K562 (cell line): ENCODE data around the gene ANKRD34A. TPM values are rescaled to one million over a fixed set of nuclear protein-coding genes. Genes with fewer than 3 reads are reported as not detected.

Source experiments
- CEBPB ChIP-seq: fragments of 450-650 bp; IDR thresholded peaks from 2 replicates; pipeline ENCODE4 v1.6.1; 2016; ENCODE audit warnings: missing genetic modification characterization, missing compliant biosample characterization
- FOXK2 ChIP-seq, 2 experiments: fragments of 450-650 bp; IDR thresholded peaks in 1 of 2; conservative IDR thresholded peaks in 1 of 2; 2 replicates each; pipeline ENCODE4 v1.6.1; 2016; ENCODE audit warnings: low read depth in 2 of 2, mild to moderate bottlenecking in 1 of 2
- FOXM1 ChIP-seq, 2 experiments: fragments of 450-650 bp in 1 of 2; sonication (generic) in 1 of 2; formaldehyde crosslinking in 1 of 2; IDR thresholded peaks; 2 replicates each; pipeline versions ENCODE4 v1.6.1 to v1.9.0; 2017 to 2022; ENCODE audit warnings: low read depth in 2 of 2, mild to moderate bottlenecking in 2 of 2, missing genetic modification reagents in 1 of 2, moderate library complexity in 1 of 2
- GABPA ChIP-seq: fragments of 200-800 bp; sonication (Bioruptor generic); conservative IDR thresholded peaks from 2 replicates; pipeline ENCODE4 v1.6.1; 2016; ENCODE audit warnings: low read depth, missing genetic modification characterization, missing compliant biosample characterization
- GABPB1 ChIP-seq: sonication (generic); formaldehyde crosslinking; IDR thresholded peaks from 2 replicates; pipeline ENCODE4 v1.8.0; 2022; ENCODE audit warnings: mild to moderate bottlenecking, missing genetic modification reagents
- HCFC1 ChIP-seq: IDR thresholded peaks from 2 replicates; pipeline ENCODE4 v1.6.1; 2012; ENCODE audit warnings: low read depth, low read length, improper control_type of control experiment
- HIVEP1 ChIP-seq: fragments of 250-450 bp; sonication (Bioruptor Pico); IDR thresholded peaks from 2 replicates; pipeline ENCODE4 v1.4.0; 2020; ENCODE audit warnings: mild to moderate bottlenecking
- L3MBTL2 ChIP-seq: fragments of 450-650 bp; IDR thresholded peaks from 2 replicates; pipeline ENCODE4 v1.6.1; 2016; ENCODE audit warnings: mild to moderate bottlenecking, moderate library complexity
- MYC ChIP-seq, 2 experiments: fragments of 250-450 bp in 1 of 2; sonication (Bioruptor Pico) in 1 of 2; IDR thresholded peaks; 2 replicates each; pipeline versions ENCODE4 v1.5.1 to v1.6.1; 2012 to 2021; ENCODE audit warnings: low read depth in 2 of 2, borderline replicate concordance in 1 of 2, improper control_type of control experiment in 1 of 2, low read length in 1 of 2, mild to moderate bottlenecking in 1 of 2, moderate library complexity in 1 of 2
- NFRKB ChIP-seq: fragments of 450-650 bp; IDR thresholded peaks from 2 replicates; pipeline ENCODE4 v1.6.1; 2016; ENCODE audit warnings: low read depth
- OTX1 ChIP-seq: fragments of 450-650 bp; formaldehyde crosslinking; IDR thresholded peaks from 2 replicates; pipeline ENCODE4 v1.4.0; 2022; ENCODE audit warnings: mild to moderate bottlenecking
- PBX2 ChIP-seq, 2 experiments: IDR thresholded peaks in 1 of 2; conservative IDR thresholded peaks in 1 of 2; 2 replicates each; pipeline ENCODE4 v1.6.1; 2016; ENCODE audit warnings: low read depth in 2 of 2, mild to moderate bottlenecking in 1 of 2, missing compliant biosample characterization in 1 of 2, missing genetic modification characterization in 1 of 2, moderate library complexity in 1 of 2
- PCBP1 ChIP-seq: fragments of 200-400 bp; formaldehyde crosslinking; IDR thresholded peaks from 2 replicates; pipeline ENCODE4 v1.6.1; 2018; ENCODE audit warnings: mild to moderate bottlenecking, low read depth, low read length; ENCODE audit not compliant: poor library complexity, severe bottlenecking
- RBBP5 ChIP-seq: fragments of 200-600 bp; sonication (generic); IDR thresholded peaks from 2 replicates; pipeline ENCODE4 v1.6.1; 2012; ENCODE audit warnings: borderline replicate concordance, mild to moderate bottlenecking, low read length, control low read depth, inconsistent platforms; ENCODE audit not compliant: insufficient read depth, poor library complexity, severe bottlenecking
- ZNF395 ChIP-seq: fragments of 200-800 bp; sonication (Bioruptor generic); IDR thresholded peaks from 2 replicates; pipeline ENCODE4 v1.6.1; 2017; ENCODE audit warnings: missing genetic modification characterization, missing compliant biosample characterization
- polyA plus RNA-seq, 8 experiments: library from polyadenylated mRNA; depleted of rRNA in 4 of 8; stranded (reverse) in 5 of 8; unstranded in 3 of 8; fragments of >200 nt; fragmentation: Nextera tagmentation in 2 of 8; fragmentation: Illumina TruSeq in 1 of 8; extraction: Ambion mirVana in 2 of 8; extraction: Trizol in 1 of 8; gene quantifications; 2 replicates each; pipeline versions ENCODE4 v1.2.1 to v1.2.3, GENCODE V29; 2011 to 2014; ENCODE audit warnings: inconsistent platforms in 1 of 8, missing spikeins in 1 of 8
- total RNA-seq, 7 experiments: library from RNA; depleted of rRNA in 6 of 7; stranded (reverse); fragments of >200 nt in 6 of 7; fragmentation: Illumina TruSeq in 2 of 7; extraction: Trizol in 2 of 7; gene quantifications; 2 replicates each; pipeline versions ENCODE4 v1.2.1 to v1.2.3, GENCODE V29; 2011 to 2021; ENCODE audit warnings: low replicate concordance in 1 of 7
- TF ChIP-seq, protein P1 (sequence below): fragments of 450-650 bp; formaldehyde crosslinking; IDR thresholded peaks from 2 replicates; pipeline ENCODE4 v1.4.0; 2022; ENCODE audit warnings: missing genetic modification characterization

ANKRD34A gene
- total and polyA plus RNA-seq, 9 of the 15 experiments (the other 6 are each of a cell fraction or from before 2014, with no cell fraction given) = 0.06 to 1.6 (median 0.43) TPM

GRCh38 chr1:145985502-145986439 is 21.4 kb upstream of the ANKRD34A start (continued):
- TF ChIP-seq, protein P1, sequence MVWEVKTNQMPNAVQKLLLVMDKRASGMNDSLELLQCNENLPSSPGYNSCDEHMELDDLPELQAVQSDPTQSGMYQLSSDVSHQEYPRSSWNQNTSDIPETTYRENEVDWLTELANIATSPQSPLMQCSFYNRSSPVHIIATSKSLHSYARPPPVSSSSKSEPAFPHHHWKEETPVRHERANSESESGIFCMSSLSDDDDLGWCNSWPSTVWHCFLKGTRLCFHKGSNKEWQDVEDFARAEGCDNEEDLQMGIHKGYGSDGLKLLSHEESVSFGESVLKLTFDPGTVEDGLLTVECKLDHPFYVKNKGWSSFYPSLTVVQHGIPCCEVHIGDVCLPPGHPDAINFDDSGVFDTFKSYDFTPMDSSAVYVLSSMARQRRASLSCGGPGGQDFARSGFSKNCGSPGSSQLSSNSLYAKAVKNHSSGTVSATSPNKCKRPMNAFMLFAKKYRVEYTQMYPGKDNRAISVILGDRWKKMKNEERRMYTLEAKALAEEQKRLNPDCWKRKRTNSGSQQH (CRISPR knock-in tag) = 0 out of 2 replicates have a peak, but pooled peaks have one; percentile 24
- no peak for TF ChIP-seq PCBP1
- TF ChIP-seq L3MBTL2 = 0 out of 2 replicates have a peak, but pooled peaks have one; percentile 23
- TF ChIP-seq FOXK2 (conservative IDR thresholded peaks at IDR 0.05 in 1 of 2, IDR thresholded peaks at IDR 0.05 in 1 of 2; ENCODE audit: low read depth in 2 of 2) = 0 out of 4 replicates have a peak, but pooled peaks of 1 of the 2 experiments have one; percentile 23
- TF ChIP-seq GABPB1 (CRISPR knock-in tag) = peak; percentile 50; the same call in 1 of the 2 replicates
- peak; percentile 74; the same call in 1 of the 2 replicates for TF ChIP-seq ZNF395 (CRISPR knock-in tag)
- no peak for TF ChIP-seq PBX2 (CRISPR knock-in tag; IDR thresholded peaks at IDR 0.05; ENCODE audit: low read depth)
- TF ChIP-seq PBX2 (tag; conservative IDR thresholded peaks at IDR 0.05; ENCODE audit: low read depth) = 0 out of 2 replicates have a peak, but pooled peaks have one; percentile 33
- TF ChIP-seq MYC (IDR thresholded peaks at IDR 0.05; ENCODE audit: low read depth, low read length) = peak; percentile 18; the same call in 1 of the 2 replicates
- TF ChIP-seq MYC (CRISPR knock-in tag; IDR thresholded peaks at IDR 0.05; ENCODE audit: borderline replicate concordance, low read depth) = no peak
- TF ChIP-seq FOXM1 (IDR thresholded peaks at IDR 0.05; ENCODE audit: low read depth) = no peak
- TF ChIP-seq FOXM1 (CRISPR knock-in tag; IDR thresholded peaks at IDR 0.05; ENCODE audit: low read depth) = no peak
- no peak for TF ChIP-seq RBBP5
- no peak for TF ChIP-seq HCFC1
- TF ChIP-seq CEBPB (tag) = peak; percentile 96
- TF ChIP-seq HIVEP1 (CRISPR knock-in tag) = 0 out of 2 replicates have a peak, but pooled peaks have one; percentile 5
- TF ChIP-seq NFRKB = no peak
- TF ChIP-seq GABPA (tag) = peak; percentile 38; the same call in 1 of the 2 replicates
- TF ChIP-seq OTX1 (CRISPR knock-in tag) = peak; percentile 89
